HG03108 (cell line): ENCODE measurements around the gene OSBPL6.
"Not testable (repeated sequence)": the region's sequence is repeated elsewhere in the genome, so short reads cannot be mapped to it uniquely, and the experiment has no call there.

Experiments
- ATAC-seq: cut with Tn5 transposase; IDR thresholded peaks from one replicate; pipeline ENCODE4 v1.9.1; 2021; ENCODE audit warnings: moderate library complexity; ENCODE audit not compliant: unreplicated experiment

The OSBPL6 gene

DNA sequence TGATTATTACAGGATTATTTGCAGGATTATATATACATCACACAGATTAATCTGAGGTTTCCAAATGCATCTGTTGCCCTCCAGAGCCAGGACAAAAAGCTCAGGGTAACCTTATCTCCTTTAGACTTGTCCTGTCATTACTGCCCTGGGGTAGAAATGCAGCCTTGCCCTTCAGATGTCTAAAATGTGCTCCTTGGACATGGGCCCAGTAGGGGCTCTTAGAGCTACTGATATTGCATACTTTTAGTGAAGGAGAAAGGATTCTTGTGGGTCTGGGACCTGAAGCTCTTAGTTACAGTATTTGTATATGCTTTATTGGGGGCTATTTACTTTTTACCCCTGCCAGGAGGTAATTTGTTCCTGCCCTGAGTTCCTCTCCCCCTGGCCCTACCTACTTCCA lies 200.5 kb downstream of the OSBPL6 start:
- no peak for ATAC-seq

DNA sequence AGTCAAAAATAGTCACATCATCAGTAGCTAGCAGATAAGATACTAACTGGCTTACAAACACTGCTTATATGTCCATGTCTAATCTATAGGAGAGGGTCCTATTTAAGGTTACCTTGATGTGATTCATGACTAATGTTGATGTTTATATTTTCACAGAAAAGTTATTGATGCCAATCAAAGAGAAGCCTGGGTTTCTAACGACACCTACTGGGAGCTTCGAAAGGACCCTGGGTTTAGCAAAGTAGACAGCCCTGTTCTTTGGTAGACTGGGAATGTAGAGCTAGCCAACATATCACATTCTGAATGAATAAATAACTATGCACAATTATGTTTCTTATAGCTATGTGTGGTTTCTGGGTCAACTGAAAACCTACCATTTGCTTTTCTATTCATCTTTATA lies 201.0 kb downstream of the OSBPL6 start:
- ATAC-seq = no peak

DNA sequence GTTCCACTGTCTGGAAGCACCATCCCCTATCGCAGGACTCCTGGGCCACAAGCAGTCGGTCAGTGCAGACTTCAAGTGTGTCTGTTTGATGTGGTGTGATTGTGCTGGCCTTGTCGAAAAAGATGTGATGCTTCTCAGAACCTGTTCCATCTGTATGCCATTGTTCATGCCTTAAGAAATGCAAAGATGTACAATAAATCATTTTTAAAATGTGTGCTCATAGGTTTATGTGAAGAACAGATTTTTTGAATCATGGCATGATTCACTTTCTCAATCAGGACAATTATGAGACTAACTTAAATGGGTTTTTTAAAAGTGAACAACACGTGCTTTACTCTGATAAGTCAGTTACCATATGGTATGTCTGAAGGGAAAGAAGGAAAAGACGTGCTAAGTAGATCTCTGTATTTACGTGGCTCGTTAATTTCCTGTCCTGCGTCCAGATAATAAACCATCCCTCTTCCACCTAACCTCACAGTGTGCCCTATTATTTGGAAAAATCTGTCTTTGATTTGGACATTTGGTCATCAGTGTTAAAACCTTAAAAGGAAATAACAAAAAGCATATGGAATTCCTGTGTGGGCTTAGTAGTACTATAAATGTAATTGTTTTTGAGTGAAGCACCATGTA lies 201.7 kb downstream of the OSBPL6 start:
- no peak for ATAC-seq

DNA sequence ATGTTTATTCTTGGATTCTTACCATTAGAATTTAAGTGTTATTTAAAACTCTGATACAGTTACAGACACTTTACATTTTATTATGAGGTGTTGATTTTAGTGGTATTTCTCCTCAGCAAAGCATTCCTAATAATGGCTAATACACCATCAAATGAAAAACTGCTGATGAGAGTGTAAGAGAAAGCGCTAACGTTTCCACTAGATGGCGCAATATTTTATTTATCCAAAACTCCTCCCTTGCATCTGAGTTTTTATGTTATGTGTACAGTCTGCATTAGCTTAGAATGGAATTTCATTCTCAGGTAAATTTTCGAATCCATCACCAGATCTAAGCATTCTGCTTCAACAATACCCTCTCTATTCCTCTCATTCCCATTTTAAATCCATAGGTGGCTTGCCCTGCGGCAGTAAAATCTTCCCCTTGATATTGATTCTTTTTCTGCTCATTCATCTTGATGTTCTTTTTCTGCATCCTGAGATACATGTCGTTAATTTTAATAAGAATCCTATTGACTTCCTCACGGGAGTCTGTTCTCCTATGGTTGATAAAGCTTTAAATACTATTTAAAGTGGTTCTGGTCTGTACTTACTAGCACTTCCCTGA lies 202.8 kb downstream of the OSBPL6 start:
- ATAC-seq = peak; percentile 94

DNA sequence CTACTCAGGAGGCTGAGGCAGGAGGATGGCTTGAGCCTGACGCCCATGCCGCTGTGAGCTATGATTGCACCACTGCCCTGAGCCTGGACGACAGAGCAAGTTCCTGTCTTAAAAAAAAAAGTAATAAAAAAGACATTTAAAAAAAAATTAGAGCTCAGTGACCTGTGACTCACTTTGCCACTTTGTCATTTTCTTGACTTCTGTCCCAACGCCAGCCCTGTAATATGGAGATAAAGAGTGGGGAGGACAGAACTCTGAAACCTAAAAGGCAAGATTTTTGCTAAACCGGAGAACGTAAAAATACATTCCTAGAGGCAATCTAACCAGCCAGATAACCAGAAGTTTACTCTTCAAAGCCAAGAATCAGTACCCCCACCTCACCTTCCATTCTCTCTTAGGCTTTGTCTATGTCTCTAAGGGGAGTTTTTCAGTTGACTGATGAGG lies 207.7 kb downstream of the OSBPL6 start:
- no peak for ATAC-seq

DNA sequence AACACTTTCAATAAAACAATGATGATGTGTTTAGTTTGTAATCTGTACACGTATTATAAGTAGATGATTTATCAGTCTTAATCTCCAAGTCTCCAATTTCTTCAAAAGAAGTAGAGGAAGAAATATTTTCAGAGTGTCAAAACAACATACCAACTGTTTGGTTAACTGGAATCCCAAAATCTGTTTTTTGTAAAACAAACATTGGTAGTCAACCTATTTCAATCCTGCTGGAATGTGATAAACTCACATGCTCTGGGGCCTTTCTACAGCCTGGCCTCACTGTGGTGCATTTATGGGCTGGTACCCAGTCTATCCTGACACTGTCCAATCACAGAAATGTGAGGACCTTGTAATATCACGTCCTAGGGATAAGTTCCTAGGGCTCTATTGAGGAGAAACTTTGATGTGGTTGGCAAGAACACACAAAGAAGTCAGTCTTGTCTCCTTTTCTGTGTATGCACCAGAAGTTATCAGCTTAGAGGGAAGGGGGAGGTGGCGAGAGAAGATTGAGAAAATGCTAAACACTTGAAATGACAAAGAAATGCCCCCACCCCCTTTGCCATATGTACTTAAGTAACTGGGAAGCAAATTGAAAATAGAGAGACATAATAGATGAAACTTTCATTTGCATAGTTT lies 209.5 kb downstream of the OSBPL6 start:
- ATAC-seq = peak; percentile 35

DNA sequence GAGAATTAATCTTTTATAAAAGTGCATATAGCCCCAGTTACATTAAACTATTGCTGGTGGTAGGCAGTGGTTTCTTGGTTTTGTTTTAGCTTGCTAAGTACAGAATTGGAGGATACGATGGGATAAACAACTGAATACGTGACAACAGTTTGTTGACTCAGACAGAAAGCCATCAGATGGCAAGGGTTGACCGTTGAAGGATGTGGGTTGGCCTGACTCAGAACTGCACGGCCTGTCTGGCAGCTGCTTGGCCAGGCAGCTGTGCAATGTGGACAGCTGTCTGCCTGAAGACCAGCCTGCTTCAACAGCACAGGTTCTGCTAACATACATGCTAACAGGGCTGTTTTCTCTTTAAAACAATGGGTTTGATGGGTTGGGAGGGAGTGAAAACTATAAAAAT lies 210.1 kb downstream of the OSBPL6 start:
- peak; percentile 99 for ATAC-seq

DNA sequence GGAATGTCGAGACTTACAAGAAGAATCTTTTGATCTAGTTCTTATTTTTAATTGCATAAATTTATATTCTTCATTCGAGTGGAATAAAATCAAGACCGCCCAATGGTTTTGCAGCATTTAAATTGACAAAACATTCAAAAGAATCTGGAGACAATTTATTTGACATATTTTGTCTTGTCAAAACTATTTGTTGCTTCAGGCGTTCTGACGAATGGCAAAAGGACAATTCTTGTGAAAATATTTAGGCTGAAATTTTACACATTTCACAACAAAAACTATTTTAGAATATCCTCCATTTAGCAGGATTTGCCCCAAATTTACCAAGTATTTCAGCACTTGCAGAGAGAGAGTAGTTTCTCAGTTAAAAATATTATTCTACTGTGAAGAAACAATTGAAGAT lies 214.9 kb downstream of the OSBPL6 start:
- ATAC-seq = no peak

DNA sequence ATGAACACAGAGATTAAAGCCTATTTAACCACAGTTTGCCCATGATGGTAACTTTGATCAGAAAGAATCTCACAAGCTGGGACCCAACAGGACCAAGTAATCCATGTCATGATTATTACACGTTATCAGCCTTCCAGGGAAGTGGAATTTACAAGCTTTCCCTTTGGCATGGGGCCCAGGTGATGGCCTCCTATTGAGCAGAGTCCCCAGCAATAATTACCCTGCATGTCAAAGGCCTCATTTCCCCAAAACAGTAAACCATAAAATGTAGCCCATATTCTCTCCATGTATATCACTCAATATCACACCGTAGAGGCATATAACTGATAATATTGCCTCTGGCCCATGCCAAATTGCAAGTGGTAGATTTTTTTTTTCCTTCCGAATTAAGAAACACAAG lies 217.7 kb downstream of the OSBPL6 start:
- ATAC-seq = no peak

DNA sequence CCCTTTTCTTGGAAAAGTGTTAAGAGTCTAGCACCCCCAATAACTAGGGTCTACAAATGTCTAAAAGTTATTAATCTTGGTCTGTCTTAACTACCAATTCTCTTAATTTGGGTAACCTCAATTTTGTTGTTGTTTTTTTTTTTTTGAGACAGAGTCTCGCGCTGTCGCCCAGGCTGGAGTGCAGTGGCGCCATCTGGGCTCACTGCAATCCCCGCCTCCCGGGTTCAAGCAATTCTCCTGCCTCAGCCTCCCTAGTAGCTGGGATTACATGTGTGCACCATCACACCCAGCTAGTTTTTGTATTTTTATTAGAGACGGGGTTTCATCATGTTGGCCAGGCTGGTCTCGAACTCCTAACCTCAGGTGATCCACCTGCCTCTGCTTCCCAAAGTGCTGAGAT lies 218.1 kb downstream of the OSBPL6 start:
- not testable (repeated sequence) for ATAC-seq

DNA sequence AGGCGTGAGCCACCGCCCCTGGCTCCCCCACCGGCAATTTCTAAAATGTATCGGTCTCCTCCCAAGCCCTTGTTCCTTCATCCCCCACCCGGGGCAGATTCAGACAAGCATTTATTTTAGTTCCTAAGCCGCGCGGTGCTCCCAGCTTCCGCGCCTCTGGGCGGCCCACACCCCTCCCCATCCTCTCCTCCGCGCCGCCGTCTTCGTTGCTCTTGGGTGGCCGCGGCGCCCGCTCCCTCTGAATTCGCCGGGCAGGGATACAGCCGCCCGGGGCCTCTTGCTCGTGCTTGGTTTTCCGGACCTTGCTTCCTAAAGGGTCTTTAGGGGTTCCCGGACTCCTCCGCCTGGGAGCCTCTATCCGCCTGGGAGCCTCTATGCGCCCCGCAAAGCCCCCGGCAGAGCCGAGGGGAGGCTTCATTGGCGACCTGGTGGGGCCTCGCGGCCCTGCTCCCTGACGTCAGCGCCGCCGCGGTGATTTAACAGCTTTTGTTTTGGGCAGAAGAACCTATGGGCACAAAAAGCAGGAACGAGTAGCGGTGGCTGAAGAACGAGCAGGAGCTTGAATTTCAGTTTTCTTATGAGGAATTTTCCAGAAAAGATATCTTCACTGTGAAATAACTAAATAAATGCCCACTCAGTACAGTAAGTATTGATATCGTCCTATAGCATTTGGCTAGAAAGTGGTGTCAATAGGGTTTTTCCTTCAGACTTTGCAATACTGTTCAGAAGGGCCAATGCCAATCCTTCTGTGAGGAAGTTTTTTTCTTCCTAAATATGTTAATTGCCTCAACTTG lies 219.4 kb downstream of the OSBPL6 start:
- peak; percentile 70 for ATAC-seq

DNA sequence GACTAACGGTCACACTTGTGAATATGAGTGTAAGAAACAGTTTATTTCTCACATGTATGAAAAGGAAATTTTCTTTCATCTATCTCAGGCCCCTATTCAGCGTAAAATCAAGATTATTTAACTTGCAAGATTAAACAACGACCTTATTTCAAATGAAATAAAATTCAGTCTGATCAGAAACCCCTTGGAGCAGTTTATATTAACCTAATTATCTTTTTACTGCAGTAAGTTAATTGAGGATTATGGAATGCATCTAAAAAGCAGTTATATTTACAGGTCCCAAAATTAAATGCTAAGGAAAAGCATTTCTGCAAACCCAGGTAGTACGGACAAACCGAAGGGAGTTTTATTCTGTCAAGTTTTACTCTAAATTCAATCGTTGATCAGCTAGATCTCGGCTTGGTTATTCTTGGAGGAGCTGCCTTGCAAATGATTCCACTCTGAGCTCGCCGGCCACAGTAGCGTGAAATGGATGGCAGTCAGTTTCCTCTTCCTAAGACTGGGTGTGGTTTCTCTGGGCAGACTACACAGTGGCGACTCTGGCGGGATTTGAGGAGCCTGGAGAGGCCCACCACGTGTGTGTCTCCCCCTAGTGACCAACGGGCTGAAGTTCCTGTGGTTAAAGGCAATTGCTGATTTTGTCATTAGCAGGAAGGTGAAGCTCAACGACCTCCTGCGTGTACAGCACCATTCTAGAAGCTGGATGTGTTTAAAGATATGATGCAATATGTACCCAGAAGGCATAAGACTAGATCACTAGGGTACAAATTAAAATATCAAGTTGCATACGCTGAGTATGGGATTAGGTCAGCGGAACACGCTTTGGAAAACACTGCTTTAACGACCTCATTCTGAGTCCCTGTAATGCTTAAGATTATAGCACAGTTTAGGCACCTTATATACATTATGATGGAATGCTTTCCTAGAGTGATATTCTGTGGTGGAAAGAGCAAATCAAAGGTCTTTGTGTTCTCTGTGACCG lies 220.2 kb downstream of the OSBPL6 start:
- ATAC-seq = peak; percentile 79

DNA sequence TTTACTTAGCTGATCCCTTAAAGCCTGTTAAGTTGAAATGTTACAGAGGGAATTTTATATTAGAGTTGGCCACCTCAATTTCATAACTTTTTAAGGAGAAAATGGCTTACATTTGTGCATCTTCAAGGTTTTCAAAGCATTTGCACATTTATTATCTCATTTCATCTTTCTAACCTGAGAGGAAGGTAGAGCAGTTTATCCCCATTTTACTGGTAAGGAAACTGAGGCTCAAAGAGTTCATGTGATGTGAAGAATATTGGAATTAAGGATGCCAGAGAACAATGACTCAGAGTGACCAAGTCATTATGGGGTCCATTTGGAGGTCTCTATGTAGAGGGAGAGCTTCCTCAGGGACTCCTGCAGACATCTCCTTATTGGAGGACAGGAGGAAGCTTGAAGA lies 221.7 kb downstream of the OSBPL6 start:
- no peak for ATAC-seq

DNA sequence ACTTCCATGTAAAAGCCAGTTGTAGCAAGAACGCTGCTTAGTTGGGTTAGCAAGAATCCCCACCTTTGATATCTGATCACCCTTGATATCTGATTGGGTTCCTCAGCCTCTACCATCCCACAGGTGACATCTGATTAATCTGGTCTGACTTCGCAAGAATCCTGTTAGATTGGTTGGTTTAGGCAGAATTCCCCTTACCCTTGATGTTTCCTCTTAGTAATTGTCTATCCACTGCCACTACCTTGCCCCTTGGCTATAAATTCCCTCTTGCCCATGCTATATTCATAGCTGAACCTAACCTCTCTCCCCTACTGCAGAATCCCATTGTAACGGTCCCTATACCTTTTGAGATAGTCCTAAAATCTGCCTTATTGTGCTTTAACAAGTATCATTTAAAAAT lies 223.6 kb downstream of the OSBPL6 start:
- ATAC-seq = no peak

DNA sequence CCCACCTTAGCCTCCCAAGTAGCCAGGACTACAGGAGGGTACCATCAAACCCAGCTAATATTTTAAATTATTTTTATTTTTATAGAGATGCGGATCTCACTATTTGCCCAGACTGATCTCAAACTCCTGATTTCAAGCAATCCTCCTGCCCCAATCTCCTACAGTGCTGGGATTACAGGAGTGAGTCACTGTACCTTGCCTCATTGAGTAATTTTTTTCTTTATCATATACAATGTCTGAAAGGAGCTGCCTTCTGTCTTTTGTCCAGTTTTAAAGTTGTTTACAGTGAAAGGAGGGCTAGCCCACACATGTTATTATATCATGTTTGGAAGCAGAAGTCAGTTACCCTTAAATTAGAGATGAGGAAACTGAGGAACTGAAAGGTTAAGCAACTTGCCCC lies 224.1 kb downstream of the OSBPL6 start:
- ATAC-seq = no peak

DNA sequence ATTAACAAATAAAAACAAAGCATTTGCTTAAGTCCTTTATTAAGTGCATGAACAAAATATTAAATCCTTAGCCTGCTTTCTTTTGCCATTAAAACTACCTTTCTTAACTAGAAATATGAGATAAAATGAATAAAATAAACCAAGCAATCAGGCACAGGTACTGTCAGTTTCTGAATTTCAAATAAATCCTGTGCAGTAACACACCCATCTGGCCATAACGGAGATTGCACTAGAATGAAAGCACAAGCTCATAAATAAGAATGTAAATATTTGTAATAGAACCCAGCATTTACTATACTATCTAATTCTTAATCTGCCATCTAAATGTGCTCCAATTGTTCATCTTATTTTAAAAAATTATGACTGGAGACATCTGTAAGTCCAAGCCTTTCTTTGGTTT lies 224.8 kb downstream of the OSBPL6 start:
- no peak for ATAC-seq

DNA sequence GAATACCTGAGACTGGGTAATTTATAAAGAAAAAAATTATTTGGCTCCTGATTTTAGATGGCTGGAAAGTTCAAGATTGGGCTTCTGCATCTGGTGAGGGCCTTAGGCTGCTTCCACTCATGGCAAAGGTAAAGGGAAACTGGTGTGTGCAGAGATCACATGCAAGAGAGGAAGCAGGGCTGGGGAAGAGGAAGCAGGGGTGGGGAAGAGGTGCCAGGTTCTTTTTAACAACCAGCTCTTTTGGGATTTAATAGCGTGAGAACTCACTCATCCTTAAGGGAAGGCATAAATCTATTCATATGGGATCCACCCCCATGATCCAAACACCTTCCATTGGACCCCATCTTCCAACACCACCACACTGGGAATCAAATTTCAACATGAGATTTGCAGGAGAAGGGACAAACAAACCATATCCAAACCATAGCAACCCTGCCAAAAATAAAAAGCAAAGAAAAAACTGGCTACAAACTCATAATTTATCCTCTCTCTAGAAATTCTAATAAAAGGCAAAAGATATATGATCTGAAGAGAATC lies 226.2 kb downstream of the OSBPL6 start:
- ATAC-seq = no peak

DNA sequence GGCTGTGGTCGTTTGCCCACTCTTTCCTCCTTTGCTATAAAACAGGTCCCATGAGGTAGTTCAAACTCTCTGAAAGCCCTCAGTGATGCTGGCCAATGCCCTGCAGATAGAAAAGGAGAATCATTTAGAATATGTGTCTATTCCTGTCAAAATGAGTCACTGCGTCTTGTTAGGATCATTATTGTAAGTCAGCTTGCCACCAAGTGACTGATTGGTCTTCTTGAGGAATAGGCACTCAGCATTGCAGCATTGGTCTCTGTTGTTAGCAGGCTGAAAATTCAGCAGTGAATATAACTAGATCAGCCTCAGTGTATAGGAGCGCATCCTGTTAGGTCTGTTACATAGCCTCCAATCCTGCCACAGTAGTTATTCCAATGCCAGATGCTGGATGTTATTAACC lies 227.8 kb downstream of the OSBPL6 start:
- ATAC-seq = no peak

DNA sequence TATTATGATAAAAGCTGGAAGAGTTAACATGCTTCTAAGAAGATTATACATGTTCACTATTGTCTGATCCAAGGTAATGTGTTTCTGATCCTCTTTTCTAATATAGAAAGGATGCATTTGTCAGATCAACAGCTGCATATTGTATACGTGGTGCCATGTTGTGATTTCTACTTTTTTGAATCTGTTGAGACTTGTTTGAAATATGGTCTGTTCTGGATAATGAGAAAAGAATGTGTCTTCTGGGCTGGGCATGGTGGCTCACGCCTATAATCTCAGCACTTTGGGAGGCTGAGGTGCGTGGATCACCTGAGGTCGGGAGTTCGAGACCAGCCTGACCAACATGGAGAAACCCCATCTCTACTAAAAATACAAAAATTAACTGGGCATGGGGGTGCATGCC lies 229.4 kb downstream of the OSBPL6 start:
- not testable (repeated sequence) for ATAC-seq

DNA sequence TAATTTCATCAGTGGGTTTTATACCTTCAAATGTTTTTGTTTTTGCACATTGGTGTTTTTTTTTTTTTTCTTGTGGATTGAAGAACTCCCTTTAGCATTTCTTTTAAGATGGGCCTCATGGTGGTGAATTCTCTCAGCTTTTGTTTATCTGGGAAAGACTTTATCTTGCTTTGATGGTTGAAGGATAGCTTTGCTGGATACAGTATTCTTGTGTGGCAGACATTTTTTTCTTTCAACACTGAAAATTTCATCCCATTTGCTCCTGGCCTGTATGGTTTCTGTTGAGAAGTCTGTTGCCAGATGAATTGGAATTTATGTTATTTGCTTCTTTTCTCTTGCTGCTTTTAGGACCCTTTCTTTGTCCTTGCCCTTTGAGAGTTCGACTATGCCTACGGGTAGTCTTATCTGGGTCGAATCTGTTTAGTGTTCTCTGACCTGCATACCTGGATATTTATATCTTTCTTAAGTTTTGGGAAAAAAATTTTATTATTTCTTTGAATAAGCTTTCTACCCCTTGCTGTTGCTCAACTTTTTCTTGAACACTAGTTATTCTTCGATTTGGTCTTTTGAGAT lies 231.0 kb downstream of the OSBPL6 start:
- ATAC-seq = no peak
